Measurements from ENCODE around the gene ABHD6. TPM values are rescaled to one million over a fixed set of nuclear protein-coding genes. Genes with fewer than 3 reads are reported as not detected.

The ABHD6 gene
- total RNA-seq, 1 experiment from 2014 or later, result 2.2 TPM

- no peaks in the 10 kb centered on the region for H4K20me1 ChIP-seq (ENCODE audit: control insufficient read depth, insufficient read depth, insufficient read length)
- H2BK5ac ChIP-seq (ENCODE audit: insufficient read length, low read length), result no peak overlapping the region
- H2BK15ac ChIP-seq (ENCODE audit: low read depth, low read length), result no peak overlapping the region
- no peak overlapping the region for H2BK20ac ChIP-seq (ENCODE audit: low read depth, low read length, poor library complexity, severe bottlenecking)
- H3K9ac ChIP-seq (ENCODE audit: extremely low read depth, insufficient read length, low read length), result no peak overlapping the region
- no peak overlapping the region for H3K14ac ChIP-seq (ENCODE audit: insufficient read depth, low read length)
- no peak overlapping the region for H3K56ac ChIP-seq (ENCODE audit: insufficient read length, low read depth, low read length)
- H2BK120ac ChIP-seq (ENCODE audit: low read depth, low read length, poor library complexity, severe bottlenecking), result peak overlapping the region; percentile 38
- H3K18ac ChIP-seq (ENCODE audit: insufficient read length, low read depth, low read length), result no peak overlapping the region
- H3K79me2 ChIP-seq (ENCODE audit: insufficient read depth, low read length), result no peaks in the 10 kb centered on the region
- Mint-ChIP-seq H3K4me3 (no peak overlapping the region), H3K27me3 (ENCODE audit: low read depth) (peaks cover 3% of the 10 kb centered on the region; the same call in 1 of the 2 replicates), H3K27ac (peak overlapping the region in 2 of 3 experiments; percentile 15 to 29; a peak in 3 of 7 replicates), H3K36me3 (ENCODE audit: insufficient read depth in 1 of 3, low read depth in 3 of 3) (no peaks in the 10 kb centered on the region), H3K9me3 (no peaks in the 10 kb centered on the region), H3K4me1 (peaks cover 15 to 17% of the 10 kb centered on the region in 2 experiments)
- no peak overlapping the region for H3K27ac ChIP-seq (ENCODE audit: insufficient read length, low read depth, low read length)
- no peak overlapping the region for H3T11ph ChIP-seq (ENCODE audit: low read length)
- no peaks in the 10 kb centered on the region for H3K23me2 ChIP-seq (ENCODE audit: insufficient read length, low read depth, low read length, poor library complexity, severe bottlenecking)
- no peaks in the 10 kb centered on the region for H3K27me3 ChIP-seq (ENCODE audit: insufficient read depth, low read length)
- no peaks in the 10 kb centered on the region for H3K79me1 ChIP-seq (ENCODE audit: insufficient read depth, low read depth, low read length, poor library complexity, severe bottlenecking)
- H2AFZ ChIP-seq (ENCODE audit: low read length), result no peak overlapping the region
- WGBS (ENCODE audit: extremely low coverage, insufficient read length, low lambda C conversion rate), result no CpG with 5 or more reads among the region's 8 CpGs
- no peaks in the 10 kb centered on the region for H3K9me3 ChIP-seq (ENCODE audit: control insufficient read depth, low read depth, low read length)
- no peak overlapping the region for H3K23ac ChIP-seq (ENCODE audit: insufficient read length, low read depth, low read length)
- no peak for TF ChIP-seq CTCF (conservative IDR thresholded peaks at IDR 0.05)
- no peak overlapping the region for H4K5ac ChIP-seq (ENCODE audit: insufficient read length, low read depth, low read length)
- DNase-seq, result no peak
- no peak overlapping the region for H4K91ac ChIP-seq (ENCODE audit: insufficient read length, low read depth, low read length)
- no peak overlapping the region for H4K8ac ChIP-seq (replicated peaks; ENCODE audit: insufficient read length, low read depth, low read length)
- H3K4ac ChIP-seq (ENCODE audit: low read depth, low read length), result no peak overlapping the region
- no peaks in the 10 kb centered on the region for H3K4me1 ChIP-seq (ENCODE audit: insufficient read depth, low read length)
- H2AK5ac ChIP-seq (ENCODE audit: insufficient read length, low read length), result no peak overlapping the region
- H2BK12ac ChIP-seq (ENCODE audit: insufficient read length, low read depth, low read length), result no peak overlapping the region
- H3K4me2 ChIP-seq (ENCODE audit: insufficient read depth, insufficient read length, low read length), result no peak overlapping the region
Measured at GRCh38 chr3:58250093-58250707, 12.6 kb downstream of the ABHD6 start.

Measured in H9 (cell line).